Inflammatory macrophage (primary cell): ENCODE data around the gene GAPT.

Source experiments
- DNase-seq, 2 donors: peaks; one replicate each; pipeline ENCODE4 v3.0.0-alpha.2; 2020 to 2022

Gene GAPT

GRCh38 chr5:58462154-58462553, 29.1 kb upstream of the GAPT start:
- DNase-seq, result peak; percentile 19 to 53

- peak; percentile 68 to 88 for DNase-seq
Observed at GRCh38 chr5:58462623-58463230, 28.5 kb upstream of the GAPT start.

GRCh38 chr5:58466939-58467338, 24.3 kb upstream of the GAPT start:
- peak; percentile 24 to 55 for DNase-seq

- DNase-seq, result peak; percentile 43 to 62
Observed at GRCh38 chr5:58469896-58470295, 21.3 kb upstream of the GAPT start.

- no peak for DNase-seq
Observed at GRCh38 chr5:58475404-58475803, 15.8 kb upstream of the GAPT start.

GRCh38 chr5:58477760-58478376, 13.4 kb upstream of the GAPT start:
- peak; percentile 8 to 30 for DNase-seq

- no peak for DNase-seq
Observed at GRCh38 chr5:58481066-58481676, 10.1 kb upstream of the GAPT start.

GRCh38 chr5:58481828-58482227, 9.4 kb upstream of the GAPT start:
- DNase-seq, result peak in 1 of 2 donors; percentile 7

GRCh38 chr5:58482536-58482935, 8.7 kb upstream of the GAPT start:
- no peak for DNase-seq

GRCh38 chr5:58484505-58484904, 6.7 kb upstream of the GAPT start:
- peak in 1 of 2 donors; percentile 22 for DNase-seq

- peak; percentile 28 to 83 for DNase-seq
Observed at GRCh38 chr5:58486290-58486689, 4.9 kb upstream of the GAPT start.

GRCh38 chr5:58490402-58491050, 709 bp upstream of the GAPT start:
- DNase-seq, result peak in 1 of 2 donors; percentile 40

GRCh38 chr5:58493141-58493540, 1.9 kb downstream of the GAPT start:
- no peak for DNase-seq

- no peak for DNase-seq
Observed at GRCh38 chr5:58496488-58496887, 5.3 kb downstream of the GAPT start.

- no peak for DNase-seq
Observed at GRCh38 chr5:58497386-58497785, 6.2 kb downstream of the GAPT start.

- DNase-seq, result no peak
Observed at GRCh38 chr5:58497921-58498320, 6.7 kb downstream of the GAPT start.

GRCh38 chr5:58498340-58498942, 7.2 kb downstream of the GAPT start:
- peak; percentile 22 to 29 for DNase-seq

- no peak for DNase-seq
Observed at GRCh38 chr5:58499231-58499630, 8.0 kb downstream of the GAPT start.

GRCh38 chr5:58499941-58500340, 8.7 kb downstream of the GAPT start:
- DNase-seq, result peak in 1 of 2 donors; percentile 26

GRCh38 chr5:58501778-58502417, 10.7 kb downstream of the GAPT start:
- no peak for DNase-seq

- DNase-seq, result no peak
Observed at GRCh38 chr5:58503390-58504046, 12.3 kb downstream of the GAPT start.

GRCh38 chr5:58504766-58505165, 13.5 kb downstream of the GAPT start:
- DNase-seq, result no peak
